Activated CD4-positive, alpha-beta T cell treated with anti-CD3 and anti-CD28 coated beads, Interleukin-2, amount 50 U/mL, for 48 hours (primary cell): Measurements from ENCODE around the gene NPAS4.
"Not testable (repeated sequence)": the region's sequence is repeated elsewhere in the genome, so short reads cannot be mapped to it uniquely, and the experiment has no call there.

Experiments used
- DNase-seq, 2 experiments: peaks; one replicate each; pipeline ENCODE4 v3.0.0-alpha.2; 2020

NPAS4 gene

GRCh38 chr11:66457826-66458225 lies 37.0 kb downstream of the NPAS4 start:
- DNase-seq = no peak

- no peak for DNase-seq
Observed at GRCh38 chr11:66459138-66459778, 38.4 kb downstream of the NPAS4 start.

- no peak for DNase-seq
Observed at GRCh38 chr11:66462010-66462409, 41.2 kb downstream of the NPAS4 start.

- no peak for DNase-seq
Observed at GRCh38 chr11:66462911-66463310, 42.1 kb downstream of the NPAS4 start.

- DNase-seq = not testable (repeated sequence)
Observed at GRCh38 chr11:66464116-66464515, 43.3 kb downstream of the NPAS4 start.

- no peak for DNase-seq
Observed at GRCh38 chr11:66464916-66465315, 44.1 kb downstream of the NPAS4 start.

- DNase-seq = no peak
Observed at GRCh38 chr11:66465373-66466224, 44.8 kb downstream of the NPAS4 start.

- peak; percentile 95 to 96 for DNase-seq
Observed at GRCh38 chr11:66466225-66467033, 45.6 kb downstream of the NPAS4 start, which contains the start of gene PELI3. TSS of gene PELI3 (plus strand) at chr11:66466905. CDS start at chr11:66468129, 1,224 bp downstream.

GRCh38 chr11:66467034-66467659 lies 46.3 kb downstream of the NPAS4 start:
- peak; percentile 41 to 48 for DNase-seq

GRCh38 chr11:66467756-66468155 lies 46.9 kb downstream of the NPAS4 start:
- no peak for DNase-seq

GRCh38 chr11:66468691-66469090 lies 47.9 kb downstream of the NPAS4 start:
- DNase-seq = no peak

GRCh38 chr11:66469441-66469840 lies 48.6 kb downstream of the NPAS4 start:
- DNase-seq = no peak

GRCh38 chr11:66470015-66470414 lies 49.2 kb downstream of the NPAS4 start:
- DNase-seq = no peak

GRCh38 chr11:66471142-66471541 lies 50.3 kb downstream of the NPAS4 start:
- no peak for DNase-seq

- no peak for DNase-seq
Observed at GRCh38 chr11:66472054-66472453, 51.2 kb downstream of the NPAS4 start.

GRCh38 chr11:66473167-66473566 lies 52.3 kb downstream of the NPAS4 start:
- no peak for DNase-seq

GRCh38 chr11:66473608-66474515 lies 53.0 kb downstream of the NPAS4 start:
- DNase-seq = no peak

- no peak for DNase-seq
Observed at GRCh38 chr11:66475349-66476172, 54.7 kb downstream of the NPAS4 start.
